Cardiac atrium fibroblast (primary cell): ENCODE results near the gene CA7. TPM values are rescaled to one million over a fixed set of nuclear protein-coding genes. Genes with fewer than 3 reads are reported as not detected.

ENCODE experiments used
- total RNA-seq: library from RNA; depleted of rRNA; stranded (reverse); fragments of >200 nt; gene quantifications from 2 replicates; pipeline ENCODE4 v1.2.3, GENCODE V29; 2015

Gene CA7
- not detected in 2 replicates for total RNA-seq

GRCh38 chr16:66844342-66845079 lies at the start of gene CA7:
Gene CA7 (plus strand): TSS chr16:66844414. CDS start chr16:66844488, 74 bp downstream.

GRCh38 chr16:66801320-66802105 lies 42.7 kb upstream of the CA7 start, which contains the start of gene TERB1:
Gene TERB1 (minus strand): TSS chr16:66801584. CDS start chr16:66796798, 4,786 bp downstream.

GRCh38 chr16:66830422-66831404 lies 13.5 kb upstream of the CA7 start, which contains the start of gene NAE1:
Gene NAE1 (minus strand): TSS chr16:66830976. CDS start chr16:66830899, 77 bp downstream.

GRCh38 chr16:66880288-66881013 lies 36.2 kb downstream of the CA7 start, which contains the start of gene PDP2:
Gene PDP2 (plus strand): TSS chr16:66880515. CDS start chr16:66884285, 3,770 bp downstream.

Other genes with a start within 250 kb of the CA7 start
- 21.5 and 30.7 TPM in 2 replicates for gene CMTM3, start 239.7 kb upstream of the CA7 start, total RNA-seq
- 10.2 and 10.5 TPM in 2 replicates for gene CMTM4, start 147.7 kb upstream of the CA7 start, total RNA-seq
- gene DYNC1LI2, start 92.8 kb upstream of the CA7 start, total RNA-seq = 75.5 and 84.9 TPM in 2 replicates
- gene TERB1, start 42.8 kb upstream of the CA7 start, total RNA-seq = not detected in 2 replicates
- gene NAE1, start 13.4 kb upstream of the CA7 start, total RNA-seq = 46.6 and 46.7 TPM in 2 replicates
- gene PDP2, start 36.1 kb downstream of the CA7 start, total RNA-seq = 3.4 and 13.8 TPM in 2 replicates
- gene CDH16, start 74.5 kb downstream of the CA7 start, total RNA-seq = not detected in 2 replicates
- gene RRAD, start 81.1 kb downstream of the CA7 start, total RNA-seq = 0.49 TPM in 1 of 2 replicates, not detected in the other
- gene CIAO2B, start 90.0 kb downstream of the CA7 start, total RNA-seq = 94.9 and 95.1 TPM in 2 replicates
- gene CES2, start 91.1 kb downstream of the CA7 start, total RNA-seq = 25.3 and 30.5 TPM in 2 replicates
- gene CES3, start 116.9 kb downstream of the CA7 start, total RNA-seq = under 0.01 TPM in 1 of 2 replicates, not detected in the other
- gene CES4A, start 144.2 kb downstream of the CA7 start, total RNA-seq = 1.4 and 4.4 TPM in 2 replicates
- gene CBFB, start 184.7 kb downstream of the CA7 start, total RNA-seq = 35.7 and 36.1 TPM in 2 replicates